SK-N-SH (cell line): ENCODE data around the gene PRICKLE1. TPM values are rescaled to one million over a fixed set of nuclear protein-coding genes. Genes with fewer than 3 reads are reported as not detected.

Experiments
- CTCF ChIA-PET: fragments of 300-600, 350-600 bp; formaldehyde crosslinking; extraction: SDS; loops from one replicate; lab custom pipeline; 2021; lab: Yijun Ruan, JAX
- POLR2A ChIA-PET: fragments of 350-600 bp; sonication (Branson Sonifier 250); formaldehyde crosslinking; extraction: SDS; loops from one replicate; lab custom pipeline; 2020; ENCODE audit warnings: antibody characterized with exemption, inconsistent platforms; lab: Yijun Ruan, JAX
- DNase-seq: peaks from one replicate; pipeline ENCODE4 v3.0.0; 2012
- H2AFZ ChIP-seq: fragments of 200-600 bp; sonication (generic); 2 replicates; pipeline ENCODE4 v1.8.1; 2016; ENCODE audit warnings: antibody characterized with exemption, mild to moderate bottlenecking, low read depth
- H3F3A ChIP-seq: fragments of 200-600 bp; sonication (generic); replicated peaks from 2 replicates; pipeline ENCODE3; 2016; ENCODE audit warnings: antibody characterized with exemption, mild to moderate bottlenecking; ENCODE audit not compliant: insufficient read depth
- H3K27ac ChIP-seq, 2 experiments: fragments of 200-500 bp in 1 of 2; fragments of 200-600 bp in 1 of 2; sonication (Bioruptor generic) in 1 of 2; sonication (generic), shearing (Covaris generic) in 1 of 2; 2 replicates each; pipeline versions ENCODE4 v1.5.1 to v1.6.1; 2014 to 2016; ENCODE audit warnings: low read depth in 2 of 2, inconsistent platforms in 1 of 2, low read length in 1 of 2, mild to moderate bottlenecking in 1 of 2, mixed read lengths in 1 of 2
- H3K27me3 ChIP-seq: fragments of 200-600 bp; sonication (generic), shearing (Covaris generic); 2 replicates; pipeline ENCODE4 v1.6.1; 2016; ENCODE audit warnings: mixed run types; ENCODE audit not compliant: insufficient read depth
- H3K36me3 ChIP-seq, 2 experiments: fragments of 200-500 bp in 1 of 2; fragments of 200-600 bp in 1 of 2; sonication (Bioruptor generic) in 1 of 2; sonication (generic) in 1 of 2; replicated peaks in 1 of 2; 2 replicates each; pipeline versions ENCODE3 to v1.5.1; 2014 to 2016; ENCODE audit warnings: low read length in 1 of 2, mild to moderate bottlenecking in 1 of 2; ENCODE audit not compliant: insufficient read depth in 2 of 2, control insufficient read depth in 1 of 2
- H3K4me1 ChIP-seq, 2 experiments: fragments of 200-500 bp in 1 of 2; fragments of 200-600 bp in 1 of 2; sonication (Bioruptor generic) in 1 of 2; sonication (generic), shearing (Covaris generic) in 1 of 2; 2 replicates each; pipeline versions ENCODE4 v1.5.1 to v1.6.1; 2014 to 2016; ENCODE audit warnings: low read depth in 1 of 2, low read length in 1 of 2, mixed run types in 1 of 2; ENCODE audit not compliant: insufficient read depth in 2 of 2, control insufficient read depth in 1 of 2
- H3K4me2 ChIP-seq: fragments of 200-600 bp; sonication (generic), shearing (Covaris generic); 2 replicates; pipeline ENCODE4 v1.6.1; 2017; ENCODE audit warnings: mixed run types
- H3K4me3 ChIP-seq, 2 experiments: fragments of 200-500 bp in 1 of 2; fragments of 200-600 bp in 1 of 2; sonication (Bioruptor generic) in 1 of 2; sonication (generic), shearing (Covaris generic) in 1 of 2; 2 replicates each; pipeline versions ENCODE4 v1.5.1 to v1.8.1; 2014 to 2016; ENCODE audit warnings: low read depth in 2 of 2, inconsistent platforms in 1 of 2, low read length in 1 of 2, mild to moderate bottlenecking in 1 of 2, mixed read lengths in 1 of 2, moderate library complexity in 1 of 2
- H3K79me2 ChIP-seq: fragments of 200-600 bp; sonication (generic); 2 replicates; pipeline ENCODE4 v1.8.1; 2017; ENCODE audit warnings: mild to moderate bottlenecking; ENCODE audit not compliant: insufficient read depth
- H3K9ac ChIP-seq: fragments of 200-600 bp; sonication (generic); 2 replicates; pipeline ENCODE4 v1.6.1; 2017; ENCODE audit warnings: mixed run types
- H3K9me2 ChIP-seq: fragments of 200-600 bp; sonication (generic); 2 replicates; pipeline ENCODE4 v1.6.1; 2017; ENCODE audit warnings: mixed run types
- H3K9me3 ChIP-seq: fragments of 200-600 bp; sonication (generic); 2 replicates; pipeline ENCODE4 v1.6.1; 2017; ENCODE audit warnings: mixed run types, mild to moderate bottlenecking, moderate library complexity
- H4K20me1 ChIP-seq: fragments of 200-600 bp; sonication (generic); 2 replicates; pipeline ENCODE4 v1.6.1; 2017; ENCODE audit warnings: mild to moderate bottlenecking, mixed run types; ENCODE audit not compliant: insufficient read depth
- CHD2 ChIP-seq: fragments of 150-350 bp; IDR thresholded peaks from 2 replicates; pipeline ENCODE4 v1.6.1; 2018; ENCODE audit warnings: low read length; ENCODE audit not compliant: partially characterized antibody
- ELF1 ChIP-seq: IDR thresholded peaks from 2 replicates; pipeline ENCODE4 v1.4.0; 2012
- EP300 ChIP-seq, 2 experiments: IDR thresholded peaks; 2 replicates each; pipeline versions ENCODE4 v1.4.0 to v1.6.1; 2012; ENCODE audit warnings: borderline replicate concordance in 1 of 2, low read depth in 1 of 2, low read length in 1 of 2
- EZH2phosphoT487 ChIP-seq: fragments of 200-600 bp; sonication (generic); IDR thresholded peaks from 2 replicates; pipeline ENCODE4 v1.6.1; 2017; ENCODE audit warnings: low read depth, mixed run types, mild to moderate bottlenecking, antibody characterized with exemption, moderate library complexity, borderline replicate concordance
- FOSL2 ChIP-seq: IDR thresholded peaks from 2 replicates; pipeline ENCODE4 v1.4.0; 2012; ENCODE audit warnings: low read depth, mild to moderate bottlenecking, moderate library complexity, borderline replicate concordance
- FOXJ3 ChIP-seq: sonication (generic); formaldehyde crosslinking; IDR thresholded peaks from 2 replicates; pipeline ENCODE4 v1.5.1; 2020; ENCODE audit warnings: mild to moderate bottlenecking, missing genetic modification reagents
- FOXM1 ChIP-seq: IDR thresholded peaks from 2 replicates; pipeline ENCODE4 v1.4.0; 2012; ENCODE audit warnings: low read depth, mild to moderate bottlenecking
- GATA2 ChIP-seq: sonication (generic); formaldehyde crosslinking; IDR thresholded peaks from 2 replicates; pipeline ENCODE4 v1.5.0; 2020; ENCODE audit warnings: mild to moderate bottlenecking, missing genetic modification reagents
- MEF2A ChIP-seq: IDR thresholded peaks from 2 replicates; pipeline ENCODE4 v1.4.0; 2012; ENCODE audit warnings: low read depth, borderline replicate concordance
- MXI1 ChIP-seq: IDR thresholded peaks from 2 replicates; pipeline ENCODE4 v1.6.1; 2012; ENCODE audit warnings: mild to moderate bottlenecking, low read depth, low read length, improper control_type of control experiment
- NFIC ChIP-seq: IDR thresholded peaks from 2 replicates; pipeline ENCODE4 v1.4.0; 2012; ENCODE audit warnings: borderline replicate concordance
- NRF1 ChIP-seq: IDR thresholded peaks from 2 replicates; pipeline ENCODE4 v1.6.1; 2012; ENCODE audit warnings: low read depth, mild to moderate bottlenecking, low read length
- POLR2AphosphoS5 ChIP-seq: IDR thresholded peaks from 2 replicates; pipeline ENCODE4 v1.6.1; 2012; ENCODE audit warnings: low read depth, low read length
- RAD21 ChIP-seq: IDR thresholded peaks from 2 replicates; pipeline ENCODE4 v1.6.1; 2012; ENCODE audit warnings: mild to moderate bottlenecking, low read length
- RCOR1 ChIP-seq: fragments of 150-350 bp; IDR thresholded peaks from 2 replicates; pipeline ENCODE4 v1.6.1; 2017; ENCODE audit warnings: antibody characterized with exemption, low read length
- RXRA ChIP-seq: IDR thresholded peaks from 2 replicates; pipeline ENCODE4 v1.4.0; 2012; ENCODE audit warnings: low read depth, mild to moderate bottlenecking, borderline replicate concordance
- SIN3A ChIP-seq: IDR thresholded peaks from 2 replicates; pipeline ENCODE4 v1.6.1; 2012; ENCODE audit warnings: low read depth, mild to moderate bottlenecking, low read length, moderate library complexity, borderline replicate concordance
- TAF1 ChIP-seq: IDR thresholded peaks from 2 replicates; pipeline ENCODE4 v1.6.1; 2012; ENCODE audit warnings: low read depth, mild to moderate bottlenecking, low read length, moderate library complexity, borderline replicate concordance
- TCF12 ChIP-seq: IDR thresholded peaks from 2 replicates; pipeline ENCODE4 v1.4.0; 2012
- TEAD4 ChIP-seq: IDR thresholded peaks from 2 replicates; pipeline ENCODE4 v1.4.0; 2012; ENCODE audit warnings: mild to moderate bottlenecking, borderline replicate concordance; ENCODE audit not compliant: insufficient read depth
- YY1 ChIP-seq: IDR thresholded peaks from 2 replicates; pipeline ENCODE4 v1.4.0; 2012; ENCODE audit warnings: low read depth, mild to moderate bottlenecking
- WGBS: methylation state at CpG from one replicate; pipeline ENCODE4 v1.1.6; 2017; ENCODE audit warnings: low lambda C conversion rate; 5-methylcytosine and 5-hydroxymethylcytosine counted together
- polyA plus RNA-seq, 3 experiments: library from polyadenylated mRNA; depleted of rRNA; stranded (reverse); fragments of >200 nt; gene quantifications; 2 replicates each; pipeline ENCODE4 v1.2.3, GENCODE V29; 2012
- TF ChIP-seq, protein P1 (sequence below): fragments of 150-350 bp; IDR thresholded peaks from 2 replicates; pipeline ENCODE4 v1.6.1; 2017; ENCODE audit warnings: antibody characterized with exemption, low read length, low read depth, borderline replicate concordance
- TF ChIP-seq, protein P2 (sequence below): IDR thresholded peaks from 2 replicates; pipeline ENCODE4 v1.4.0; 2012; ENCODE audit warnings: low read depth, borderline replicate concordance
- TF ChIP-seq, protein P3 (sequence below): IDR thresholded peaks from 2 replicates; pipeline ENCODE4 v1.4.0; 2012; ENCODE audit warnings: low read depth

PRICKLE1 gene
- polyA plus RNA-seq, 1 of the 3 experiments (the other 2 are of a cell fraction), result 1.2 TPM

DNA sequence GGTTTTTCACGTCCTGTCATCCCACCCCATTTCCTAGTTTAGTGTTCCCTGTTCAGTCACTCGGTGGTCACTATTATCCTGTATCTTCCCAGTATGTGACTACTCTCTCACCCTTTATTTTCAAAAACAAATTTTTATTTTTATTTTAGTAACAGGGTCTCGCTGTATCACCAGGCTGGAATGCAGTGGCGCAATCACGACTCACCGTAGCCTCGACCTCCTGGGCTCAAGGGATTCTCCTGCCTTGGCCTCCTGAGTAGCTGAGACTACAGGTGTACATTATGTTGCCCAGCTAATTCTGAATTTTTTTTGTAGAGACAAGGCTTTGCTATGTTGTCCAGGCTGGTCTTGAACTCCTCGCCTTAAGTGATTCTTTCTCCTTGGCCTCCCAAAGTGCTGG, 20.1 kb upstream of the PRICKLE1 start:
- H3K4me1 ChIP-seq, result no peaks in the 10 kb centered on the region
- H3K4me2 ChIP-seq, result no peak overlapping the region
- no peak overlapping the region for H3K4me3 ChIP-seq
- H3K9me3 ChIP-seq, result no peaks in the 10 kb centered on the region
- no peak overlapping the region for H3K27ac ChIP-seq
- H2AFZ ChIP-seq, result no peak overlapping the region
- POLR2A ChIA-PET, result no interaction called here
- no peaks in the 10 kb centered on the region for H3K36me3 ChIP-seq
- H3K27me3 ChIP-seq, result no peaks in the 10 kb centered on the region
- H3K9me2 ChIP-seq, result no peaks in the 10 kb centered on the region
- CTCF ChIA-PET, result no interaction called here
- H3K9ac ChIP-seq, result no peak overlapping the region
- no peak for DNase-seq
- no peak for TF ChIP-seq FOXM1
- TF ChIP-seq ELF1, result no peak
- TF ChIP-seq GATA2 (CRISPR knock-in tag), result no peak
- TF ChIP-seq EP300 (IDR thresholded peaks at IDR 0.05; ENCODE audit: borderline replicate concordance in 1 of 2, low read depth in 1 of 2, low read length in 1 of 2), result no peak
- no peak for TF ChIP-seq RAD21
- no peak for TF ChIP-seq FOSL2
- TF ChIP-seq RCOR1, result no peak
- no peak for TF ChIP-seq POLR2AphosphoS5
- TF ChIP-seq CHD2, result no peak
- TF ChIP-seq, protein P1, sequence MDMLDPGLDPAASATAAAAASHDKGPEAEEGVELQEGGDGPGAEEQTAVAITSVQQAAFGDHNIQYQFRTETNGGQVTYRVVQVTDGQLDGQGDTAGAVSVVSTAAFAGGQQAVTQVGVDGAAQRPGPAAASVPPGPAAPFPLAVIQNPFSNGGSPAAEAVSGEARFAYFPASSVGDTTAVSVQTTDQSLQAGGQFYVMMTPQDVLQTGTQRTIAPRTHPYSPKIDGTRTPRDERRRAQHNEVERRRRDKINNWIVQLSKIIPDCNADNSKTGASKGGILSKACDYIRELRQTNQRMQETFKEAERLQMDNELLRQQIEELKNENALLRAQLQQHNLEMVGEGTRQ, result no peak
- no peak for TF ChIP-seq SIN3A
- no peak for TF ChIP-seq NRF1
- no peak for TF ChIP-seq TAF1
- TF ChIP-seq MEF2A, result no peak
- TF ChIP-seq, protein P2, sequence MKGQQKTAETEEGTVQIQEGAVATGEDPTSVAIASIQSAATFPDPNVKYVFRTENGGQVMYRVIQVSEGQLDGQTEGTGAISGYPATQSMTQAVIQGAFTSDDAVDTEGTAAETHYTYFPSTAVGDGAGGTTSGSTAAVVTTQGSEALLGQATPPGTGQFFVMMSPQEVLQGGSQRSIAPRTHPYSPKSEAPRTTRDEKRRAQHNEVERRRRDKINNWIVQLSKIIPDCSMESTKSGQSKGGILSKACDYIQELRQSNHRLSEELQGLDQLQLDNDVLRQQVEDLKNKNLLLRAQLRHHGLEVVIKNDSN, result no peak
- TF ChIP-seq, protein P3, sequence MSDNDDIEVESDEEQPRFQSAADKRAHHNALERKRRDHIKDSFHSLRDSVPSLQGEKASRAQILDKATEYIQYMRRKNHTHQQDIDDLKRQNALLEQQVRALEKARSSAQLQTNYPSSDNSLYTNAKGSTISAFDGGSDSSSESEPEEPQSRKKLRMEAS, result no peak
- no peak for TF ChIP-seq EZH2phosphoT487
- no peaks in the 10 kb centered on the region for H4K20me1 ChIP-seq
- no peaks in the 10 kb centered on the region for H3F3A ChIP-seq
- 70% methylated on average over 8 of the region's 8 CpGs for WGBS
- H3K79me2 ChIP-seq, result no peaks in the 10 kb centered on the region

DNA sequence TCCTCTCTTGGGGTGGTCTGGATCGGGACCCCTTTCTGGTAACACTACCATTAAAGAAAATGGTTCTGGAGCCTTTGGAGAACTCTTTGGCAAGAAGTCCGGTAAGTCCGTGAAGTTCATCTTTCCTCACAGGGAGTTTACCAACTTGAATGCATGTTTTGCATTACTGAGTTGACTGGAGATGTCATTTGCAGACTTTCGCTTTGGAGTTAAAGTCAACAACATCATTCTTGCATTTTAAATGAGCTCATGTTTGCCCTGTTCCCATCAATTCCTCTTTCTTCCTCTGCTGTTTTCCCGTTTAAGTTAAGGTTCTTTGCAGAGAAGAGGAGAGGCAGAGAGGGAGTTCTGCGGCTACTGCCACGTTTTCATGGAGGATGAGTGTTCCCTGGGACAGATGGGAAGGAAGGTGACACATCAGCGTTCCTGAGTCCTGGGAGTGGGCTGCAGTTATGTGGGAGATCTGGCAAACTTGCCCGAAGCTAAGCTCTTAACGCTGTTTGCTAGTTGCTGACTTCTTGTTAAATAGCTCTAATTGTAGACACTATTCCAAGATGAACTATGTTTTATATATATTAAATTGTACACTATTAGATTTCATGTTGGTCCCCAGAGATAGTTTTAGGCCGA, 18.8 kb upstream of the PRICKLE1 start:
- POLR2A ChIA-PET, result no interaction called here
- Histone ChIP-seq H3K27ac (no peak overlapping the region), H3K4me3 (no peak overlapping the region), H3K4me2 (no peak overlapping the region), H3K9me2 (no peaks in the 10 kb centered on the region), H3K79me2 (no peaks in the 10 kb centered on the region), H3K27me3 (no peaks in the 10 kb centered on the region), H2AFZ (no peak overlapping the region), H3K9me3 (no peaks in the 10 kb centered on the region), H3K4me1 (no peaks in the 10 kb centered on the region), H3K36me3 (no peaks in the 10 kb centered on the region), H3K9ac (no peak overlapping the region), H4K20me1 (no peaks in the 10 kb centered on the region), H3F3A (no peaks in the 10 kb centered on the region)
- DNase-seq, result no peak
- WGBS, result 59% methylated on average over 11 of the region's 11 CpGs
- CTCF ChIA-PET, result no interaction called here
- TF ChIP-seq EZH2phosphoT487 (no peak), YY1 (no peak), TCF12 (no peak), FOXM1 (no peak), MXI1 (no peak), FOXJ3 (CRISPR knock-in tag) (no peak), NFIC (no peak), RXRA (no peak), POLR2AphosphoS5 (no peak), TEAD4 (no peak), CHD2 (no peak)
